Superior temporal gyrus (tissue), 1 donor: ENCODE measurements around the gene UTP18.
"Not testable (repeated sequence)": the region's sequence is repeated elsewhere in the genome, so short reads cannot be mapped to it uniquely, and the experiment has no call there.

Experiments used
- DNase-seq: peaks from one replicate; pipeline ENCODE4 v3.0.0-alpha.2; 2016; ENCODE audit errors: extremely low spot score

The UTP18 gene

GRCh38 chr17:51260237-51261023 lies at the start of gene UTP18:
Gene UTP18, plus strand, starts transcription at chr17:51260546. Its CDS starts 39 bp downstream, at chr17:51260585.
- peak; percentile 96 for DNase-seq

- no peak for DNase-seq
These were observed 45.4 kb upstream of the UTP18 start for GRCh38 chr17:51214920-51215319.

- DNase-seq = no peak
These were observed 42.4 kb upstream of the UTP18 start for GRCh38 chr17:51217946-51218345.

GRCh38 chr17:51221322-51221721 lies 39.0 kb upstream of the UTP18 start:
- DNase-seq = no peak

GRCh38 chr17:51224402-51225262 lies 35.7 kb upstream of the UTP18 start:
- no peak for DNase-seq

- DNase-seq = not testable (repeated sequence)
These were observed 34.8 kb upstream of the UTP18 start for GRCh38 chr17:51225523-51225922.

- DNase-seq = no peak
These were observed 32.2 kb upstream of the UTP18 start for GRCh38 chr17:51228161-51228560.

GRCh38 chr17:51229889-51230288 lies 30.5 kb upstream of the UTP18 start:
- no peak for DNase-seq

GRCh38 chr17:51230306-51230705 lies 30.0 kb upstream of the UTP18 start:
- no peak for DNase-seq

- DNase-seq = no peak
These were observed 28.3 kb upstream of the UTP18 start for GRCh38 chr17:51231999-51232398.

- DNase-seq = no peak
These were observed 26.2 kb upstream of the UTP18 start for GRCh38 chr17:51234162-51234561.

- no peak for DNase-seq
These were observed 22.0 kb upstream of the UTP18 start for GRCh38 chr17:51238255-51238887.

- no peak for DNase-seq
These were observed 20.1 kb upstream of the UTP18 start for GRCh38 chr17:51240275-51240674.

- DNase-seq = no peak
These were observed 16.3 kb upstream of the UTP18 start for GRCh38 chr17:51244041-51244440.

GRCh38 chr17:51245535-51245934 lies 14.8 kb upstream of the UTP18 start:
- DNase-seq = no peak

GRCh38 chr17:51250314-51250840 lies 10.0 kb upstream of the UTP18 start:
- DNase-seq = no peak

GRCh38 chr17:51251010-51251409 lies 9.3 kb upstream of the UTP18 start:
- no peak for DNase-seq

GRCh38 chr17:51255673-51256072 lies 4.7 kb upstream of the UTP18 start:
- no peak for DNase-seq

- DNase-seq = no peak
These were observed 4.2 kb upstream of the UTP18 start for GRCh38 chr17:51256101-51256500.

- no peak for DNase-seq
These were observed 2.9 kb upstream of the UTP18 start for GRCh38 chr17:51257150-51258081.
